Dedifferentiated amniotic fluid mesenchymal stem cell (primary cell): Measurements from ENCODE around the gene CACNA1C.
A peak's percentile ranks its signal among the peaks of the same experiment; 100 is the strongest.

Experiments
- DNase-seq: peaks from one replicate; pipeline ENCODE4 v3.0.0-alpha.2; 2016; ENCODE audit errors: extremely low spot score

CACNA1C gene

DNA sequence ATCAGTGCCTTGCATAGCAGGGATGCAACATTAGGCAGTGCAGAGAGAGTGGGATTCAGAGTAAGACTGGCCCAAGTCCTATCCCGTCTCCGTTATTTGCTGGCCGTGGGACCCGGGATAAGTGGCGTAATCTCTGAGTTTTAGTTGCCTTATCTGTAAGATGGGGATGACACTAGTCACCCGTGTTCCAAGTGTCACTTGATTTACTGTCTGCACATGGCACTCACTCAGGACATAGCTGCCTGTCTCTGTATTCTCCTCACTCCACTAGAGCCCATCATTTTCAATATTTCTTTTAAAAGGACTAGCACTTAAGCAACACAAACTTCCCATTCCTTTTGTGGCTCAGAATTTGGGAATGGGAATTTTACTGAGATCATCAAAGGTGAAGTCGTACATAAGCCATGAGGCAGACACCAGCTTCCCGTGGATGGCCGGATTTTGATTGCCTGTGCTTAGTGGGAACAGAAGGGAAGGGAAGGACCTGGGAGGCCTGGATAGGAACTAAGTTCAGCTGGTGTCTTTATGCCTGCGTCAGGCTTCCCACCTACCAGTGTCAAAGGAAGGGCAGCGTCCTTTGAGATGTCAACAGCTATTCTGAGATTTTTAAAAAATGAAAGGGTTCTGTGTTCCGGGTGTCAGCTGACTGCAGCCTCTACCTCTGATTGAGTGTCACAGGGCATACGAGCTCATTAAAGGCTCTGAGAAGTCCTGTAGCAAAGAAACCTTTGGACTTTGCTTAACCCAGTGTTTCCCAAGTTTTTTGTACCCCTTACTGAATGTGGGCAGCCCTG is 361.4 kb downstream of the CACNA1C start:
- no peak for DNase-seq

DNA sequence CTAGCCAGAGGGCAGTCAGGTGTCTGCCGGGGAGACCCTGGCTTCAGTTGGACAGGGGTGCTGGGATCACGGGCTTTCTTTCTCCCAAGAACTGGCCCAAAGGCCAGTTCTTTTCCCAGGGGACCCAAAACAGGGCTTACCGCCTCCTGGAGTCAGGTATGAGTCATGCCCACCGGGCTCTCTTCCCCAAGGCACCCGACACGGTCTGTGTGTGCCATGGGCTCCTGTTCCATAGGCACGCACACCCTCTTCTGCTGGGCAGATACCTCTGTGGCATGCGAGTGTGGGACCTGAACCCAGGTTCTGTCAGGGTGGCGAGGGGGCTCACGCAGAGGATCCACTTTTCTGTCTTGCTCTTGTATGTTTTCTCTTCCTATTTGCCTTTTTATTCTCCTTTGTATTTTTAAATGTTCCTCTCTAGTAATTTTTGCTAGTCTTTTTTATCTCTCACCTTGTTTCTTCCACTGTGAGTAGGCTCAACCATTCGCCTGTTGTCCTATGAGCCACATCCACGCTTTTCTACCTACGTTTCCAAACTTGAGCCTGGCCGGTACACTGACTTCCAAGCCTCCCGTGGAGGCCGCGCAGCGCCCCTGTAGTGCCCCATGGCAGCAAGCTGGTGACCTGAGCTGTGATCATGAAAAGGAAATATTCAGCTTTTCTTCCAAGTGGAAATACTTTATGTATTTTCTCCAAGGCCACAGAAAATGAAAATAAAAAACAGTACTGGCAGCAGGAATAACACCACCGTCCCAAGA is 362.2 kb downstream of the CACNA1C start:
- DNase-seq: no peak

DNA sequence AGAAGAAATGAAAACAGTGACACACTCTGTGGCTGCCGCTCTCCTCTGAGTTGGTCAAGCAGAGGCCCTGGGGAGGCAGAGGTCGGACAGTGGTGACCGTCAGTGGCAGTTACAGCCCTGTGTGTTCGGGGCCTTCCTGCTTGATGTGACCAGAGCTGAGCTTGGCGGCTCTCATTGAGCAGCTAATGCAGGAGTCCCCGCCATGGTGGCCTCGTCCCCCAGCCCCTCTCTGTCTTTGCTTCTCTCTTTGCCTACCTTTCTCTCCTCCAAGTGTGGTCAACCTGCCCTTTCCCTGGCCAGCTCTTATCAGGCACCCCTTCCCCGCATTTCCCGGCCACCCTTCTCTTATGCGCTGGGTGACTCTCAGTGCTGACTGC is 362.8 kb downstream of the CACNA1C start:
- DNase-seq: no peak

DNA sequence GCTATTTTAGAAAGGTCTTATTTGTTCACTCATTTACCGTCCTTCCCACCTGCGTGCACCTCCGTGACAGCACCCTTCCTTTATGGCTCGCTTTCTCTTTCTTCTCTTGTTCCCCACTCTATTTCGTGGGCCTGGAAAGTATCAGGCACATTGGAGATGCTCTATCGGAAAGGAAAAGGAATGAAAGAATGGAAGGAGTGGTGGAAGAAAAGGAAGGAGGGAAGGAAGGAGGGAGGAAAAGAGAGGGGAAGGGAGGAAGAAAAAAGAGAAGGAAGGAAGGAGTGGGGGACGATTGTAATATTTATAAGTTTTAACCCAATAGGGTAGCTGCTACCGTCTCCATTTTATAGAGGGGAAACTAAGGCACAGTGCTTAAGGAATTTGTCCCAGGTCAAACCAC is 363.4 kb downstream of the CACNA1C start:
- no peak for DNase-seq

DNA sequence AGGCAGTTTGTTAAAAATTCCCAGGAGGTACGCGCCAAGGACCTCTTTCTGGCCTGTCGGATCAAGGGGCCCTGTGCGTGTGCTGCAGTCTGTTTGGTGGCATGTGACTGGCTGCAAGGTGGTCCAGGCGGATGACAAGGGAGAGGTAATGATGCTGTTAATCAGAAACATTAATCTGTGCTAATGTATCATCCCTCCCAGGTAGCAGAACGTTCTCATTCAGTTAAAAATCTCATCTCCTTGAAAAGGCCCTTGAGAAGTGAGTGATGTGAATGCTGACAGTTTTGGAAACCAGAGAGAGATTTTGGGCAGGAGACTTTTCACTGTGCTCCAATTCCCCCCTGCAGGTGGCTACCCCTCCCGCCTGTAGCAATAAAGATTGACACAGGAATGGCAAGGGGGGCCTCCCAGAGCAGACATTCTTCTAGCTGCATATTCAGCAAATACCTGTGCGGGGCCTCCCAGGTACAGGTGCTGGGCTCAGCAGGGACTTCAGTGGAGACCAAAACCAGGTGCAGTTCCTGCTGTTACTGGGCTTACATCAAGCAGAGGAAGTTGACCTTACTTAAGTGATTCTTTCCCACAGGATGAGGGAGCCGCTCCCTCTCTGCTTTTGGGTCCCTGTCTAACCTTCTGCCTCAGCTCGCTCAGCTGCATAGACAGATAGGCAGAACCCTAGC is 364.8 kb downstream of the CACNA1C start:
- no peak for DNase-seq

DNA sequence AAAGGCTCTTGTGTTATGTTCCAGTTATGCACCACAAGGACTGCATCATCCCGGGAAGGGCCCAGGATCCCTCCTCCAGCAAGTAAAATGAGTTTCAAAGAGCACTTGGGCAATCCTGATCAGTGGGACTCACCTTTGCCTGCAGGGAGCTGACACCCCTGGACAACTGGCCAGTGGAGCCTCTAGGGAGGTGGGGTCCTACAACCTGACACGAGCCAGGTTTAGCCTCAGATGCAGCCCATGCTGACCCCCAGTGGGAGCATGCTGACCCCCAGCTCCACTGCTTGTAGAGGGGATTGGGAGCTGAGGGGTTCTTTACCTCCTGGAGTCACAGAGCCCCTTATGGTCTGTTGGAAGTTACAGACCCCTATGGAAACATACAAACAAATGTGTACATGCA is 365.8 kb downstream of the CACNA1C start:
- DNase-seq: no peak

DNA sequence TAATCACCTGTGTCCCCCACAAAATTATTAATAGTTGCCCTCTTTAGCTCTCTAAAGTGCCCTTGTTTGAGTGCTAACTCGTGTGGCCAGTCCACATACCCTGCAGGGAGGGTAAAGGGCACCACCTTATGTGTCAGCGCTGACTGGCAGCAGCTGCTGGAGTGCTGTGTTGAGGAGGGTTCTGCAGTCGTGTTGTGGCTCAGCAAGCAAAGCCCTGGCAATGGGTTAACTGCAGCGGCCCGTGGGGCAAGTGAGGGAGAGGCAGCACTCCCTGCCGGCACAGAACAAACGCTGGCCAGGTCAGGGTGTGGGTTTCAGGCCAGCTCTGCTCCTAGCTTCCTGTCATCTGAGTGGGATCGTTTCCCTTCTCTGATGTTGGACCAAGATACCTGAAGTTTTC is 369.8 kb downstream of the CACNA1C start:
- DNase-seq: no peak

DNA sequence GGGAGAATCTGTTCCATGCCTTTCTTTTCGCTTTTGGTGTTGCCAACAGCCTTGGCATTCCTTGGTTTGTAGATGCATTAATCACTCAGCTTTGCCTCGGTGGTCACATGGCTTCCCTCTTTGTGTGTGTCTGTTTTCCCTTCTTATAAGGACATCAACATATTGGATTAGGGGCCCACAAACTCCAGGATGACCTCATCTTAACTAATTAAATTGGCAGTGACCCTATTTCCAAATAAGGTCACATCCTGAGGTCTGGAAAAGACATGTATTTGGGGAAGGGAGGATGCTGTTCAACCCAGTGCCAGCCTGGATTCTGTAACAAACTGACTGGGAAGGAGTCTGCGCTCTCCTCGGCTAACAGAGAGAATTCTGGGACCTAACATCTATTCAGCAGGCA is 376.2 kb downstream of the CACNA1C start:
- no peak for DNase-seq

DNA sequence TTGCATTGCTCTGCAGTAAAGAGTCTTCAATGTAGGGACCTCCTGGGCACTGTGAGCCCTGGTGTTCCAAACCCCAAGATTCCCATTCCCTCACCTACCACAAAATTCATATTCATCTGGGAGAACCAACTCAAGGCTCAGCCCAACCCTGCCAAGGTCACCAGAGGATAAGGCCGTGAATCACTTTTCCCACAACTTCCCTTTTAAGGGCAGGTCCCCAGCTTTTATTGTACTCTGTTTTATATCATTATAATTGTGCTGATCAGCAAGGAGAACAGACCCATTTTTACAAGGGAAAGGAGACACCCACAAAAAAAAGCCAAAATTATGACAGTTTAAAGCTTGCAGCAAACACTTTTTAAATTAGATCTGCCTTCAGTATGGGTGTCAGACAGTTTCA is 379.0 kb downstream of the CACNA1C start:
- DNase-seq: peak; percentile 16

DNA sequence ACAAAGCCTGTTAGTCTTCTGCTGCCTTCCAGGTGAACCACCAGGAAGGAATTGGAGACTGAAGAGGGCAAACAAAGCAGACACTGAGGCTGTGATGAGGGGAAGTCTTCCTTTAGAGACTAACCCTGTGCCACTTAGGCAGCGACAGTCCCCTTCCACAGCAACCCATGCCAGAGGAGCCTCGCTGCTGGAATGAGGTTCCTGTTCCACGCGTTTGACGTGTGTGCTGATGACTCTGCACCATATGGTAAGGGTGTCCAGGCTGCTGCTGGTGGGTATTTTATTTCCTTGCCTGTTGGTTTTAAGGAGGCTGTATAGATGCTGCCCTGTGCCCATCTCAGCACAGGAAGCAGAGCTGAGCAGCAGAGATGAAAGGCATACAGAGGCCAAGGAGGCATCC is 380.1 kb downstream of the CACNA1C start:
- no peak for DNase-seq

DNA sequence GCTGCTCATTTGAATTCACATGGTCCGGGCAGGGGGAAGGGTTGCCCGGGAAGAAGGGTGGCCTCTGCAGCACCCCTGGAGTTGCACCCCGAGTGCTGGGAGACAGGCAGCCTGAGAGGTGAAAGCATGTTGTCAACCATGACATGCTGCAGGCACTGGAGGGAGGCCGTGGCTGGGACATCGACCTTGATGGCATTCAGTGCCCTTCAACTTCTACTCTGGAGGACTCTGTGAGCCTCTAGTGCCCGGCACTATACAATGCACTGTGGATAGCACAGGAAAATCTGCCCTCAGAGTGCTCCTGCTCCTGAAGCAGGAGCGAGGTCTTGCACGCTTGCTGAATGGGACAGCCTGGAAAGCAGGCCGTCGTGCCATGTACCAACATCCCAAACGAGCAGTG is 382.7 kb downstream of the CACNA1C start:
- DNase-seq: no peak

DNA sequence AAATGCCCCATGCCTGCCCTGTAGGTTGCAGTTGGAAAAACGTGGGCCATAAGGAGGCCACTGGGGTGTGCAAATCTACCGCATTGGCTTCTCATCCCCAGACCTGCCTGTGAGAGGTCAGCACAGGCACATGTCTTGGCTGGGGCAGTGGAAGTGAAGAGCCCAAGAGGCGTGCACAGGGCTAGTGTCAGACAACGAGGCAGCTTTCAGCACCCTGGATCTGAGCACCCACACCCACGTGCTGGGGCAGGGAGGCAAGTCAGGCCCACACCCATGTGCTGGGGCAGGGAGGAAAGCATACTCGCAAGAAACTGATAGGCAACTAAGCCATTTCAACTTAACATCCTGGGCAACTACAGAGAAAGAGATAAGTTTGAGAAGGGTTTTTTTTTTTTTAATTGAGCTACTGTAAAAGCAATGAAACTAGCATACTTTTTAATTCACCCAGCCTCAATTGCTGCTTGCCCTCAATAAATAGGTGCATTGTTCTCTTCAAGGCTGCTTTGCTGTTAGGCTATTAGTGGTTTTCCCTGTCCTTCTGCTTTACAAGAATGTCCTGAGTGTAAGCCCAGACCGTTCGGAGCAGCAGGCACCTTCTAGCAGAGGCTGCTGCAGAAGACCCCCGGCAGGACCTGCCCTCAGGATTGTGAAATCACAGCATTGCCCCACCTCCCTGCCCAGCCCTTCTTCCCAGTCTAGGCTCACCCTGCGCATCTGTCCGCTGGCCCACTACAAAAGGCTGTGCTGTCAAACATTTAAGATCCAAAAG is 386.7 kb downstream of the CACNA1C start:
- DNase-seq: no peak

DNA sequence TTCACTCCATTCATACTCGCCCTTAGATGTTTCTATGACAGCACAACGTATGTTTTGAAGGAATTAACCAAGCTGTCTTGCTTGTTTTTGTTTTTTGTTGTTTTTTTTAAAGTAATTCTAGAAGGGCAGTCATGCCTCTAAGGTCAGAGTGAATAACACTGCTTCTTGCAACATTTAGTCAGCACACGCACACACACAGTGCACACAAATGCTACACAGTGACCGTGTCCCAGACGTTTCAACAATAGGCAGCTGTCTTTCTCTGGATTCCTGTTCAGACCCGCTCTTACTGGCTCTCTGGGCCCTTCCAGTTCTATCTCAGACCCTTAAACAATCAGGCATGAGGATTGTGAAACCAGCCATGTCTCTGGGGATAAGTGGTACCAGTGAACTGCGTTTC is 391.0 kb downstream of the CACNA1C start:
- no peak for DNase-seq

DNA sequence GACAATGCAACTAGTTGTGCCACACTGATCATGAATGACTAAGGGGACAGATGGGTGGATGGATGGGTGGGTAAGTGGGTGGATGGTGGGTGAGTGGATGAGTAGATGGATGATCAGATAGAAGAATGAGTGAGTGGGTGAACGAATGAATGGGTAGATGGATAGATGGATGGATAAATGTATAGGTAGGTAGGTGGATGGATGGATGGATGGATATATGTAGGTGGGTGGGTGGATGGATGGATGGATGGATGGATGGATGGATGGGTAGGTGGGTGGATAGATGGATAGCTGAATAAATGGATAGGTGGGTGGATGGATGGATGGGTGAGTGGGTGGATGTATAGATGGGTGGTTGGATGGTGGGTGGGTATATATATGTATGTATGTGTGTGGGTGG is 393.2 kb downstream of the CACNA1C start:
- DNase-seq: no peak

DNA sequence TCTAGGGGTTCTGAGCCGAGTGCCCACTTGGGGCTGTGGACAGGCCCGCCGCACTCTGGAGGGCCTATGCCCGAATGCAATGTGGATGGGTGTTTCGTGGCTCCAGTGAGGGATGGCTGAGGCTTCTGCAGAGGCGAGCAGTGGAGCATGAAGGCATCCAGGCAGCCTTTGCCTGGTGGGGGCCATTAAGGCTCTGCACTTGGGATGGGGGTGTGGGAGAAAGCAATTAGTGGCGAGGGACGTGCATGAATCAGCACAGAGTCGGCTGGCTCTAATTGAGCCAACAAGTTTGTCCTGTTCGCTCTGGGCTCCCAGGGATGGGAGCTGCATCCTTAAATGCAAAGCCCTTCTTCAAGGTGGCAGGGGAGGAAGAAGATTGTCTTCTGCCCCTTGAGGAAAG is 395.1 kb downstream of the CACNA1C start:
- DNase-seq: no peak

DNA sequence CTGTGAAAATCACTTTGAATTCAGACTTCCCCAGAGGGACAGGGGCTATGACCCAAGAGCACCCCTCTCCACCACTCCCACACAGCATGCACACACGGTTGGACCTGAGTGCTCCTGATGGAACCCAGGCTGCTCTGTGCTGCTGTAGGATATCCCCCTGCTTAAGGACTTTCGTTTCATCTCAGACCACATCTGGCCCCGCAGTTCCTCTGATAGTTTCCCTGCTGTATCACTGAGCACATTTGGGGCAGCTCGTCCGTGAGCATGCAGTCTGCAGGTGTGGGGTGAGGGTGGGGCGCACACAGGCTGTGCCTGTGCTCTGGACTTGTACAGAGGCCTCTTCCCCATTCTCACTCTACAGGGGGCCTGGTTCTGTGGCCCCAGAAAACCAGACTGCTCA is 396.8 kb downstream of the CACNA1C start:
- no peak for DNase-seq

DNA sequence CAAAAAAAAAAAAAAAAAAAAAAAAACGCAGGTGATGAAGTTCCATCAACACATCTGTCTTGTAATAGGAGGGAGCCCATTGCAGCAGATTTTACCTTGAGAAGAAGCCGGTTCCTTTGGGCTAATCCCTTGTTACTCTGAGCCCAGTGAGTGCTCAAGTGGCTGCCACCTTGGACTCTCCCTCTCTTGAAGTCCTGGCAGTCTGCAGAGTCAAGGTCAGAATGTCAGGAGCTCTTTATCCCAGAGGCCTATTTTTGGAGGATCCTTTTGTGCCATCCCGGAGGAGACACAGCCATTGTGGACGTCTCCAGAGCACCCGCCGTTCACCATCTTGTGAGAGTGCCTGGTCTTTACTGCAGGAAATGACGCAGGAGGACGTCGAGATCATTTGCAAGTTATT is 397.8 kb downstream of the CACNA1C start:
- no peak for DNase-seq

DNA sequence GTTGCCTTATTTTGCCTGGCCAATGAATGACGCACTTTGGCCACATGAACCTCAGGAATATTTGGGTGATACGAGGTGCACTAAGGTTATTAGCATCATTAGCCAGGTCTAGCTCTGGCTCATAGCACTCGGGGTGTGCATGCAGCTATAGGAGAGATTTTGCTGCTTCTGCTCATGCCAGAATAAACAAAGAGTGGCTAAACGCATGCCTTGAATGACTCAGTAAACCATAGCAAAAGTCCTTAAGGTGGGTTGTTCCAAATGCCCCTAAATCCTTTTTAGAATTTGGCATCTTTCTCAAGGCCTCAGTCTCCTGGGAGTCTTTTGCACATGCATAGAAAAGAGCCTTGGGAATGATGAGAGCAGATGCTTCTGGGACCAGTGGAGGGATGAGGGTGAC is 398.2 kb downstream of the CACNA1C start:
- DNase-seq: no peak

DNA sequence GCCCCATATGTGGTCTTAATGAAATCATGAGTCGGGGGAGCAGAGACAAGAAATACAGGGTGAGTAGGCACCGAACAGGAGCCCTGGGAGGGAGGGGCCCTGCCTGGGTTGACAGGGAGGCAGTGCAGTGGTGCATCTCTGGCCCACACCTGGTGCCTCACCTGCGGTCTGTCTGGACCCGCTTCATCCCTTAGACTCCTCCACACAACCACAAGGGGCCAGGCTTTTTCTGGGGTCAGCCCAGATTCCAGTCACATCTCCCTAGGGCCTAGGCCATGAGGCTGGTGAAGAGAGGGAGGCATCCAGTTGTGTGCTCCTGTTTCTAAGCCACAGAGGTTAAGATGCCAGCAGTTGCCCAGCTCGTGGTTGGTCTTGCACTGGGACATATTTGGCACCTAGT is 398.7 kb downstream of the CACNA1C start:
- DNase-seq: no peak

DNA sequence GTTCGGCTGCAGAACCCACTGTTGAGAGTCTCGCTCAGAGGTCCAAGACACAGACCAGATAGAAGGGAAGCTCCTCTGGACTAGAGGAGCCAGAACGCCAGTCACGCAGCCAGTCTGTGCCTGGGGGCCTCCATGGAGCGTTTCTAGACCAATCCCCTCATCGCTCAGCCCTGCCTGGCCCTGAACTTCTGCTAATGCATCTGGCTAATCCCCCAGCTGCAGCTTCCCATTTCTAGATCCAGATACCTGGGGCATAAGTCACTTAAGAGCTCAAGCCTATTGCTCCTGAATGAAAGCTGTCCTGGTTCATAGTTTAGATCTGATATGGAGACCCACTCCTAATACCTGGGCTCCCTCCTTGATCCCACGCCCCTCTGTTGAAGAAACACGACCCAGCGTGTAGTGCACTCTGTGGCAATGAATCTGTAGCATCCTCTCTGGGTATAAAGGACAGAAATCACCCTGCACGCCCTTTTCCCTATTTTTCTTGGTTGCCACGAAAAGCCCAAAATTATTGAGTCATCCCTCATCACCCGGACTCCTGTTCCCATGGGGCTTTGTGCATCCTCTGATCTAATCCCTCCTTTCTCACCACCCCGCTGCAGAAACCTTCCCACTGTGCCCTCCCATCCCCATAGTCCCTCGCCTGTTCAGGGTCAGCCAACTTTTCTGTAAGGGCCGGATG is 400.4 kb downstream of the CACNA1C start:
- DNase-seq: no peak

DNA sequence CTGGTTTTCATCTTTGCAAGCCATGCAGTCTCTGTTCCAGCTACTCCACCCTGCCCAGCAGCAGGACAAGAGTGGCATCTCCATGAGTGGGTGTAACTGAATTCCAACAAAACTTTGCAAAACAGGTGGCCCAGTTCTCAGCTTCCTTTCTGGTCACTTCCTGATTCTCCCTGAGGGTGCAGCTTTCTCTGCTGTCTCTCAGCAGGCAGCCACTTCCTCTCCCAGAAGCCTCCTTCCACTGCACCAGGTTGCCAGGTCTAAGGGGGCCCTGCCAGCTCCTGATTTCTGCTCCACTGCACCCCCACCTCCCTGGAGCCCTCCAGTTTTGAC is 400.9 kb downstream of the CACNA1C start:
- no peak for DNase-seq
